Stimulated activated naive B cell treated with anti-CD40 and anti-IgM and Interleukin-4, amounts not matched to agents 10 μg/mL and 1 μg/mL and 100 μg/mL, for 72 hours (primary cell): ENCODE data around the gene NPC1.
"Not testable (repeated sequence)": the region's sequence is repeated elsewhere in the genome, so short reads cannot be mapped to it uniquely, and the experiment has no call there.

ENCODE experiments used
- ATAC-seq, 2 donors: fragments of 150-1000 bp; cut with Tn5 transposase; replicated peaks; 2 replicates each; pipeline ENCODE4 v1.10.0; 2021; ENCODE audit warnings: moderate library complexity in 1 of 2
- DNase-seq: peaks from one replicate; pipeline ENCODE4 v3.0.0; 2021
- H3K27ac Mint-ChIP-seq: one replicate; pipeline ENCODE4 v1.8.0; 2022; ENCODE audit warnings: mild to moderate bottlenecking, mixed read lengths
- H3K27me3 Mint-ChIP-seq, 2 donors: one replicate each; pipeline ENCODE4 v1.8.0; 2022; ENCODE audit warnings: mixed read lengths in 2 of 2
- H3K36me3 Mint-ChIP-seq, 2 donors: one replicate each; pipeline ENCODE4 v1.8.0; 2022; ENCODE audit warnings: mixed read lengths in 2 of 2, mild to moderate bottlenecking in 1 of 2
- H3K4me1 Mint-ChIP-seq, 2 donors: one replicate each; pipeline ENCODE4 v1.8.0; 2022; ENCODE audit warnings: mixed read lengths in 2 of 2, mild to moderate bottlenecking in 1 of 2
- H3K4me3 Mint-ChIP-seq, 2 donors: one replicate each; pipeline ENCODE4 v1.8.0; 2022; ENCODE audit warnings: mild to moderate bottlenecking in 2 of 2, mixed read lengths in 2 of 2, moderate library complexity in 1 of 2
- H3K9me3 Mint-ChIP-seq, 2 donors: one replicate each; pipeline ENCODE4 v1.8.0; 2022; ENCODE audit warnings: mixed read lengths in 2 of 2, mild to moderate bottlenecking in 1 of 2

The NPC1 gene

DNA sequence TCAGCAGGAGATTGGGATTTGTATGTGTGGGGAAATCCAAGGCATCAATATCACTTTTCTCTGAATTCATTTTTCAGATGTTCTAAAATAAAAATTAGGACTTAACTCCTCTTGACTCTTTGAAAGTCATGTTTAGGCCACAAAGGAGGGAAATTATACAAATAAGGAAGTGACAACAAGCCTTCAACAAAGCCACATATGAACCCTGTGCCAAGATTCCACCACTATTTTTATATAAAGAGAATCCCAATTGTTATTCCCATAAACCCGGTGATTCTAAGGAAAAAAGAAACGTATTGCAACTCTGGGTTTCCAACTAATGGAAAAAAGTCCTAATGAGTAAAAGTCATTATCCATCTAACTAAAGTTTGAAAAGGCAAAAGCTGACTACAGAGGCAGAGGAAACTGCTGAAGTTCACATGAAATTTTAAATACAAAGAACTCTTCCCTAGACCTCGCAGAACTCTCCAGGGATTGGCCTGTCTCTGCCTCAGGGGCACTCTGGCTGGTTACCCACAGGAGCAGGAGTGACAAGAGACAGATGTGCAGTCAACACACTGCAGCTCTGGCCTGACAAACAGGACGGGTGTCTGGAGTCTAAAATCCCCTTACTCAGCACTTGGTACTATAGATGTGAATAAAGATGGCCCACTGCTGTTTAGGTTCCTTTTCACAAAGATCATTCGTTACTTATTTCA is 11.5 kb downstream of the NPC1 start:
- no peak overlapping the region for H3K4me3 Mint-ChIP-seq
- H3K27ac Mint-ChIP-seq, result no peak overlapping the region
- H3K9me3 Mint-ChIP-seq, result no peaks in the 10 kb centered on the region
- no peaks in the 10 kb centered on the region for H3K27me3 Mint-ChIP-seq
- ATAC-seq (no peak), DNase-seq (no peak)
- peaks cover 34 to 50% of the 10 kb centered on the region in 2 donors for H3K36me3 Mint-ChIP-seq
- peaks cover 16 to 28% of the 10 kb centered on the region in 2 donors for H3K4me1 Mint-ChIP-seq

DNA sequence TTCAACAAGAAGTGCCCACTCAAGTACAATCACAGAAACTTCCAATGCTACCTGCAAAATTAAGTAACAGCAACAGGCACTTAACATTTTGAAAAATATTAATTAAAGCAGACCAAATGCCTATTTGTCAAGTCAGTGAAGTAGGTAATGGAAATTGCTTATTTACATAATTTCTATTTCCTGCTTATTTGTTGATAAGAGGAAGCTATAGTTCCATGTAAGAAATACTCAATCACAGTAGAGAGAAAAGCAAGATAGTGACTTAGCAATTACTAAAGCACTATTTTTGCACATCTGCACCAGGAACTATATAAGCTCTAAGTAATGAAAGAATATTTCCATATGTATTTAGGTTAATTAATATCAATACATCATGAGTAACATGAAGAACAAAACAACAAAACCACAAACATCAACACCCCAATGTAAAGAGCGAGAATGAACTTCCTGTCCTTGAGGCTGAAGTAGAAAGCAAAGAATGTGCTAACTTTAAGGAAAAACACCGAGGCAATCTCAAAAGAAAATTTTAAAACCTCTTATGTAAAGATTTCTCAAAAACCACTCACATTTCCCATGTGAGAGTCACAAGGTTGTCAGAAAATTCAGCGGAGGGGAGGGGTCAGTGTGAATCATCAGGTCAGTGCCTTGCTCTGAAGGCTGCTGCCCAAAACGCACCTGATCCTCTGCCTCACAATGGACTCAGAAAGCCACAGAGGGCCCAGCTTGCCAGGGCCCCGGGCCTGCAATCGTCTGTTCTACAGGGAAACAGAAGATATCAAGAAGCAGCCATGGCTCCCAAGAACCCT is 12.5 kb downstream of the NPC1 start:
- Mint-ChIP-seq H3K27me3 (no peaks in the 10 kb centered on the region), H3K9me3 (no peaks in the 10 kb centered on the region), H3K4me1 (peaks cover 11 to 20% of the 10 kb centered on the region in 2 donors), H3K27ac (no peak overlapping the region), H3K36me3 (peaks cover 33 to 51% of the 10 kb centered on the region in 2 donors), H3K4me3 (no peak overlapping the region)
- DNase-seq, result no peak
- ATAC-seq, result no peak

DNA sequence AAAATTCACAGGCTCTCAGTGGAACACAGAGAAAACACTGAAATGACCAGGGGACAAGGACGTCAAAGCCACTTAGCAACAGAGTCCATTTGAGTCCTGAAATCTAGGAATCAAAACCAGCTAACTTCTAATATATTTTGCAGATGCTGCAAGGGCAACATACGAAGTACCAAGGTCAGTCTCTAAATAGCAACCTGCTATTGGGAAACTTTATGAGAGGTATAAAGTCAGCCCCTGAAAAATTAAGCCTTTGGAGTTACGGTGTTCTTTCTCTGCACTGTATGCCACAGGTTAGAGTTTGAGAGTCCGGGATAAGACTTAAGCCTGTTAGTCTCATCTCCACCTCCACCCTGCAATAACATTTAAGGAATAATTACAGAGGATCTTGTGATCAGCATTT is 13.3 kb downstream of the NPC1 start:
- ATAC-seq, result no peak
- H3K36me3 Mint-ChIP-seq, result peaks cover 34 to 53% of the 10 kb centered on the region in 2 donors
- no peaks in the 10 kb centered on the region for H3K27me3 Mint-ChIP-seq
- no peak overlapping the region for H3K4me3 Mint-ChIP-seq
- no peak overlapping the region for H3K27ac Mint-ChIP-seq
- H3K4me1 Mint-ChIP-seq, result peaks cover 6 to 14% of the 10 kb centered on the region in 2 donors
- no peak for DNase-seq
- no peaks in the 10 kb centered on the region for H3K9me3 Mint-ChIP-seq

DNA sequence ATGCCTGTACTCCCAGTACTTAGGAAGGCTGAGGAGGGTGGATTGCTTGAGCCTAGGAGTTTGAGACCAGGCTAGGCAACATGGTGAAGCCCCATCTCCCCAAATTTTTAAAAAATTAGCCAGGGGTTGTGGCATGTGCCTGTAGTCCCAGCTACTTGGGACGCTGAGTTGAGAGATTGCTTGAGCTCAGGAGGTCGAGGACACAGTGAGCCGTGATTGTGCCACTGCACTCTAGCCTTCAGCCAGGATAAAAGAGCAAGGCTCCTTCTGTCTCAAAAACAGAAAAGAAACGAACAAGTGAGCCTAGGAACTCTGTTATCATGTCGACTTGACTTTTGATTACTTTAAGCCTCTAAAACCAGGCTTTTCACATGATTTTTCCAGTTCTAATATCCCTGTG is 13.7 kb downstream of the NPC1 start:
- peaks cover 6 to 14% of the 10 kb centered on the region in 2 donors for H3K4me1 Mint-ChIP-seq
- no peaks in the 10 kb centered on the region for H3K9me3 Mint-ChIP-seq
- peaks cover 35 to 56% of the 10 kb centered on the region in 2 donors for H3K36me3 Mint-ChIP-seq
- DNase-seq, result no peak
- H3K27me3 Mint-ChIP-seq, result no peaks in the 10 kb centered on the region
- ATAC-seq, result no peak
- H3K4me3 Mint-ChIP-seq, result no peak overlapping the region
- no peak overlapping the region for H3K27ac Mint-ChIP-seq

DNA sequence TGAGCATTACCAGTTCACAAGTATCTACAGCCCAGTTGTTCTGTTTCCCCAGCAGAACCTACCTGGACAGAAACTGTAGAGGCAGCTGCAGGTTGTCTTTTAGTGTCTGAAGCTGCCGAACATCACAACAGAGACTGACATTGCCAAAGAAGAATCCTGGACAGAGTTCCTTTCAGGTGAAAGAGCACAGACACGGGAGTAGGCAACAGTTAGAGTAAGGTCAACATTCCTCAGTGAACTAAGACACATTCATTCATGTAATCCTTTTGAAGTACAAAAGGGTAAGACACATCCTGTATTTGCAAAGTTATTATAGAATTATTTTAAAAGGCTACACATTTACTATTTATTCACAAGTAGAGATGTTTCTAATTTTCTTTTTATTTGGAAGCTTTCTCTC is 14.3 kb downstream of the NPC1 start:
- Mint-ChIP-seq H3K9me3 (no peaks in the 10 kb centered on the region), H3K36me3 (peaks cover 38 to 61% of the 10 kb centered on the region in 2 donors), H3K4me1 (peaks cover 6 to 14% of the 10 kb centered on the region in 2 donors), H3K27me3 (no peaks in the 10 kb centered on the region), H3K27ac (peak overlapping the region; percentile 75), H3K4me3 (no peak overlapping the region)
- ATAC-seq, result no peak
- DNase-seq, result no peak

DNA sequence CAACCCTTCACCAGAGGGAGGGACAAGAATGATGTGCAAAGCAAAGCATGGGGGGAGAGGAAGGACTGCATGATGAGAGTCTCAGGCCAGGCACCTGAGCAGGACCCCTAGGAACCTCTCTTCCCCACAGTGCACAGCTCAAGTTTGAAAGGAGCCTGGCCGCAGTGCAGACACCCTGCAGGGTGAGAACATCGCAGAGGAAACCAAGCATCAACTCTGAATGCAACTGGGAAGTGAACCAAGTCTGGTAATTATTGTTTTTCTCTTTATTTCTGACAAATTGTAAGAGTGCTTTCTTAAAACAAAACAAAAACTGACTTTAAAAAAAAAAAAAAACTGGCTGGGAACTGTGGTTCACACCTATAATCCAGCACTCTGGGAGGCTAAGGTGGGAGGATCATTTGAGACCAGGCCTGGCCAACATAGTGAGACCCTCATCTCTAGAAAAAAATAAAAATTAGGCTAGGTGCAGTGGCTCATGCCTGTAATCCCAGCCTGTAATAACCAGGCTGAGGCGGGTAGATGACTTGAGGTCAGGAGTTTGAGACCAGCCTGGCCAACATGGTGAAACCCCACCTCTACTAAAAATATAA is 15.3 kb downstream of the NPC1 start:
- H3K9me3 Mint-ChIP-seq, result no peaks in the 10 kb centered on the region
- H3K27me3 Mint-ChIP-seq, result no peaks in the 10 kb centered on the region
- no peak for DNase-seq
- peaks cover 6 to 14% of the 10 kb centered on the region in 2 donors for H3K4me1 Mint-ChIP-seq
- ATAC-seq, result no peak
- no peak overlapping the region for H3K4me3 Mint-ChIP-seq
- H3K36me3 Mint-ChIP-seq, result peaks cover 33 to 61% of the 10 kb centered on the region in 2 donors
- no peak overlapping the region for H3K27ac Mint-ChIP-seq

DNA sequence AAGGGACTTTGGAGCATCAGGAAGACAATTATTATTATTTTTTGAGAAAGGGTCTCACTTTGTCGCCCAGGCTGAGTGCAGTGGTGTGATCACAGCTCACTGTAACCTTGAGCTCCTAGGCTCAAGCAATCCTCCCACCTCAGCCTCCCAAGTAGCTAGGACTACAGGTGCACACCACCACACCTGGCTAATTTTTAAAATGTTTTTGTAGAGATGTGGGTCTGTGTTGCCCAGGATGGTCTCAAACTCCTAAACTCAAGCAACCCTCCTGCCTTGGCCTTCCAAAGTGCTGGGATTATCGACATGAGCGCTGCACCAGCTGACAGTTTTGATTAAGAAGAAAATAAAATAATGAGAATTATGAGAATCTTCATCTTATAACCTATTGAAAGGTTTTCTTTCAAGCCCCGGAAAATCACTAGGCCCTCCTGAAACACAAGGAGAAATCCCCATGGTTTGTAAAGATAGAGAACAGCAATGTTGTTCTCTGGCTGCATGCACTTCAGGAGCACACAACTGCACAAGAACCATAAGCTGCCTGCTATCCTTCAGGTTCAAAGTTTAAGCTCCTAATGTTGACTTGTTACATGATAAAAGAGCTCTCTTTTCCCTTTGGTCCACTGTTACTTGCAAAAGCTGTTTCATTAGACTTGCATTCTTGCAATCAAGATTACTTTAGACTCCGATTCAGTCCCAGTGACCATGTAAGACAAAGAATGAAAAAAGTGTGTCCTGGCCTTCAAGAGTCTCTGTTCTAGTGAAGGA is 16.8 kb downstream of the NPC1 start:
- Mint-ChIP-seq H3K27ac (no peak overlapping the region), H3K4me1 (peaks cover 2 to 11% of the 10 kb centered on the region in 2 donors), H3K4me3 (no peak overlapping the region), H3K9me3 (no peaks in the 10 kb centered on the region), H3K27me3 (no peaks in the 10 kb centered on the region), H3K36me3 (peaks cover 38 to 72% of the 10 kb centered on the region in 2 donors)
- no peak for ATAC-seq
- DNase-seq, result no peak

DNA sequence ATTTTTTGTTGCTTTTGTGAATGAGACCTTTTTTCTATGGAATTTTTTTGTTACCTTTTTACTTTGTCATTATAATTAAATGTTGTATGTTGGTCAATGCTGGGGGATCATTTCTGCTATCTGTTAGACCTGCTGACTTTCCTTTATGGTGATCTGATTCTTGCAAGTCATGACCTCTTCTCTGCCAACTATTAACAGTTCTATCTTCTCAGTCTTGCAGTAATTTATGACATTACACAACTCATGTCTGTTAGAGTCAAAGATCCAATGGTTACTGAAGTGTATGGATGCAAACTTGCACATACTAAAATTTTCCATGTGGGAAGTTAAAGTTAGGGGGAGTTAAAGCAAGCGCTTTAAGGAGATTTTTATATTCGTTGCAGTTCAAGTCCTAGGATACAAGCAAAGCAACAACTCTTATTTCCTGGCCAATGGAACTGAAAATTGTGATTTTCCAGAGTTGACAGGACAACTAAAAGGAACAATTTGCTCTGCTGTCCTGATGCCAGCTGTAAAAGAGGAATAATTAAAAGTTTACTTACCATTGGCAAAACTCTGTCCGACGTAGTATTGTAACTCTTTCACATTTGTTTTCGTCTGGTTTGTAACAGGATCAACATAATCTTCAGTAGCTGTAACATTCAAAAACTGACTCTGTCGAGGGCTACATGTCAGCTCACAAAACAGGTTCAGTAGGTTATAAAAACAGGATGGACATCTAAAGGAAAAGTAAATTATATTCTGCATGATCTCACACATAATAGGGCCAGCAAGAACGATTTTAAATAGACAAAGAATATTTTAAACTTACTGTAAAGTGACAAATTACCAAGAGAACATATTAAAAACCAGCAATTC is 17.8 kb downstream of the NPC1 start:
- H3K27ac Mint-ChIP-seq, result no peak overlapping the region
- no peaks in the 10 kb centered on the region for H3K9me3 Mint-ChIP-seq
- DNase-seq (no peak), ATAC-seq (no peak)
- no peak overlapping the region for H3K4me3 Mint-ChIP-seq
- no peaks in the 10 kb centered on the region for H3K27me3 Mint-ChIP-seq
- H3K36me3 Mint-ChIP-seq, result peaks cover 42 to 70% of the 10 kb centered on the region in 2 donors
- peaks cover 0 to 13% of the 10 kb centered on the region in 2 donors for H3K4me1 Mint-ChIP-seq

DNA sequence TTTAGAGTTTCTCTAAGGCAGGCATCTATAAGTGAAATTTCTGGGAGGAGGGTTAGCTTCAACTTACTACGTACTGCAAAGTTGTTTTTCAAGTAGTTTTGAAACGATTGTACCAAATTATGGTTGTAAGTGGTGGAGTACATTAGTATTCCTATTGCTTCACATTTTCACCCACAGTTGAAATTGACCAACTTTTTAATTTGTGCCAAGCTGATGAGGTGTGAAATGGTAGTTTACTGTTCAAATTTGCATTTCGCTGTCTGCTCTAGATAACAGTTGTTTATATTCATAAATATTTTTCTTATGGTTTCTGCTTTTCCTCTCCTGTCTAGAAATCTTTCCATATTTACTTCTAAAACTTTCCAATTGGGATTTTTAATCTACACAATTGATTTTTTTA is 18.6 kb downstream of the NPC1 start:
- DNase-seq (no peak), ATAC-seq (no peak)
- no peak overlapping the region for H3K27ac Mint-ChIP-seq
- no peaks in the 10 kb centered on the region for H3K9me3 Mint-ChIP-seq
- H3K27me3 Mint-ChIP-seq, result no peaks in the 10 kb centered on the region
- H3K4me3 Mint-ChIP-seq, result no peak overlapping the region
- peaks cover 0 to 13% of the 10 kb centered on the region in 2 donors for H3K4me1 Mint-ChIP-seq
- H3K36me3 Mint-ChIP-seq, result peaks cover 45 to 71% of the 10 kb centered on the region in 2 donors

DNA sequence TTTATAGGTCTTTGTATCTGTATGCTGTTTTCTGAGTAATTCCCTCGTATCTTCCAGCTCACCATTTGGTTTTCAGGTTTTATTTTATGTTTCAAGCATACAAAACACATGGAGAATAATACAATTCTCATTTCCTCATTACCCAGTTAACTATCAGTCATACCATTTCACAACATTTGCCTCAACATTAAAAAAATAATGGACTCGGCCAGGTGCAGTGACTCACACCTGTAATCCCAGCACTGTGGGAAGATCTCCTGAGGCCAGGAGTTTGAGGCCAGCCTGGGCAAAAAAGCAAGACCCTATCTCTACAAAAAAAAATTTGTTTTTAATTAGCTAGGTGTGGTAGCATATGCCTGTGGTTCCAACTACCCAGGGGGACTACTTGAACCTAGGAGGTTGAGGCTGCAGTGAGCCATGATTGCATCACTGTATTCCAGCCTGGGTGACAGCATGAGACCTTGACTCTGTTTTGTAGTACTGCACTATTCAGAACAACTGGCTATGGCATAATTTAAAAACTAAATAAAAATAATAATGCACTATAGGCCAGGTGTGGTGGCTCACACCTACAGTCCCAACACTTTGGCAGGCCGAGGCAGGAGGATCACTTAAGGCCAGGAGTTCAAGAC is 20.3 kb downstream of the NPC1 start:
- H3K36me3 Mint-ChIP-seq, result peaks cover 61 to 82% of the 10 kb centered on the region in 2 donors
- peaks cover 0 to 13% of the 10 kb centered on the region in 2 donors for H3K4me1 Mint-ChIP-seq
- H3K4me3 Mint-ChIP-seq, result no peak overlapping the region
- H3K27ac Mint-ChIP-seq, result no peak overlapping the region
- DNase-seq (no peak), ATAC-seq (no peak)
- no peaks in the 10 kb centered on the region for H3K27me3 Mint-ChIP-seq
- H3K9me3 Mint-ChIP-seq, result no peaks in the 10 kb centered on the region

DNA sequence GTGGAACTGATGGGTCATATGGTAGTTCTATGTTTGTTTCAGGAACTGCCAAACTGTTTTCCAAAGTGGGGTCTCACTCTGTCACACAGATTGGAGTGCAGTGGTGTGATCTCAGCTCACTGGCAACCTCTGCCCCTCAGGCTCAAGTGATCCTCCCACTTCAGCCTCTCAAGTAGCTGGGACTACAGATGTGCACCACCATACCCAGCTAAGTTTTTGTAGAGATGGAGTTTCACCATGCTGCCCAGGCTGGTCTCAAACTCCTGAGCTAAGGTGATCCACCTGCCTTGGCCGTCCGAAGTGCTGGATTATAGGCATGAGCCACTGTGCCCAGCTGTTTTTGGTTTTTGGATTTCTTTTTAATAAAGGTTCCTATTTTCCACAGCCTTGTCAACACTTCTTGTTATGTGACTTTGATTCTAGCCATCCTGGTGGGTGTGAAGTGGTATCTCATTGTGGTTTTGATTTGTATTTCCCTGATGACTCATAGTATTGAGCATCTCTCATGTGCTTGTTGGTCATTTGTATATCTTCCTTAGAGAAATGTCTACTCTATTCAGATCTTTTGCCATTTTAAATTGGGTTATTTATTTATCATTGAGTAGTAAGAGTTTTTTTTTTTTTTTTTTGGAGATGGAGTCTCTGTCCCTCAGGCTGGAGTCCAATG is 22.8 kb downstream of the NPC1 start:
- no peak for DNase-seq

DNA sequence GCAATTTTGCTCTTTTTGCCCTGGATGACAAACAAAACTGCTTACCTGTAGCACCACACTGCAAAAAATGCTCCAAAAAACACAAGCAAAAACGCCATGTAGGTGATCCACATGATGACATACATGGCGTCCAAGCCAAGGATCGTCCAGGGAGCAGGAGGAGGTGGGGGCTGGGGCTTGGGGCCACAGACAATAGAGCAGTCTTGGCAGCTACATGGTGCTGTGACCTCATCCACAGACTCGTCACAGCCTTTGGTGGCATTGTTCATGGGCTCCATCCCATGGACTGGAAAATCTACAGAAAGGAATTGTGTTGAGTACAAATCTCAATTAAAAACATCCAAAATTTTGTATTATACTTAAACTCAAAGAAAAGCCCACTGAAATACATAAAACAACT is 26.1 kb downstream of the NPC1 start:
- Mint-ChIP-seq H3K9me3 (no peaks in the 10 kb centered on the region), H3K4me3 (no peak overlapping the region), H3K27ac (no peak overlapping the region), H3K36me3 (peaks cover 72 to 75% of the 10 kb centered on the region in 2 donors), H3K27me3 (no peaks in the 10 kb centered on the region), H3K4me1 (peaks cover 0 to 13% of the 10 kb centered on the region in 2 donors)
- ATAC-seq (no peak), DNase-seq (no peak)

More for the DNA sequence above, 22.8 kb downstream of the NPC1 start:
- Mint-ChIP-seq H3K4me3 (no peak overlapping the region), H3K4me1 (peaks cover 0 to 13% of the 10 kb centered on the region in 2 donors), H3K9me3 (no peaks in the 10 kb centered on the region), H3K27ac (no peak overlapping the region), H3K36me3 (peaks cover 66 to 77% of the 10 kb centered on the region in 2 donors), H3K27me3 (no peaks in the 10 kb centered on the region)
- ATAC-seq, result peak; percentile 65 to 71

DNA sequence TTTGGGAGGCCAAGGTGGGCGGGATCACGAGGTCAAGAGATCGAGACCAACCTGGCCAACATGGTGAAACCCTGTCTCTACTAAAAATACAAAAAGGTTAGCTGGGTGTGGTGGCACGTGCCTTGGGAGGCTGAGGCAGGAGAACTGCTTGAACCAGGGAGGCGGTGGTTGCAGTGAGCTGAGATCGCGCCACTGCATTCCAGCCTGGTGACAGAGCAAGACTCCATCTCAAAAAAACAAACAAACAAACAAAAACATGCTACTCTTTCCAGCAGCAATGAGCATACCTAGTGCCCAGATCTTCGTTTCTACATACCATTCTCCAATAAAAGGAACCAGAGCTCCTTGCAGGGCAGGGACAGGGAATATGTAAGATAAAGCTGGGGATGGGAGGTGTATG is 28.8 kb downstream of the NPC1 start:
- not testable (repeated sequence) for H3K9me3 Mint-ChIP-seq, DNase-seq, H3K4me1 Mint-ChIP-seq, H3K4me3 Mint-ChIP-seq, H3K27me3 Mint-ChIP-seq, ATAC-seq, H3K27ac Mint-ChIP-seq
- peaks cover 75 to 77% of the 10 kb centered on the region in 2 donors for H3K36me3 Mint-ChIP-seq
